Liver (tissue), 9 donors: Measurements from ENCODE around the gene PINLYP. TPM values are rescaled to one million over a fixed set of nuclear protein-coding genes. Genes with fewer than 3 reads are reported as not detected.

Experiments
- DNase-seq: peaks from one replicate; pipeline ENCODE4 v3.0.0-alpha.2; 2017; ENCODE audit warnings: low spot score
- H3K27ac ChIP-seq, 2 donors: one replicate each; pipeline ENCODE4 v1.7.0; 2013; ENCODE audit warnings: inconsistent platforms in 2 of 2, low read length in 2 of 2, control low read depth in 1 of 2, low read depth in 1 of 2, mild to moderate bottlenecking in 1 of 2
- H3K27me3 ChIP-seq, 4 donors: one replicate each; pipeline versions ENCODE4 v1.6.1 to v1.7.0; 2013; ENCODE audit warnings: low read length in 3 of 4, inconsistent platforms in 1 of 4, mild to moderate bottlenecking in 1 of 4, moderate library complexity in 1 of 4; ENCODE audit not compliant: control insufficient read depth in 4 of 4, insufficient read depth in 4 of 4
- H3K36me3 ChIP-seq, 4 donors: one replicate each; pipeline versions ENCODE4 v1.6.1 to v1.7.0; 2013; ENCODE audit warnings: low read length in 3 of 4, mild to moderate bottlenecking in 3 of 4, low read depth in 1 of 4, moderate library complexity in 1 of 4; ENCODE audit not compliant: control insufficient read depth in 4 of 4, insufficient read depth in 3 of 4
- H3K4me1 ChIP-seq, 4 donors: one replicate each; pipeline versions ENCODE4 v1.6.1 to v1.7.0; 2013; ENCODE audit warnings: low read length in 3 of 4, mild to moderate bottlenecking in 3 of 4, moderate library complexity in 1 of 4; ENCODE audit not compliant: control insufficient read depth in 4 of 4, insufficient read depth in 4 of 4
- H3K4me3 ChIP-seq, 3 donors: one replicate each; pipeline versions ENCODE4 v1.6.1 to v1.7.0; 2013; ENCODE audit warnings: low read length in 3 of 3, control low read depth in 1 of 3, low read depth in 1 of 3, mild to moderate bottlenecking in 1 of 3
- H3K9ac ChIP-seq, 2 donors: one replicate each; pipeline ENCODE4 v1.7.0; 2013; ENCODE audit warnings: low read length in 2 of 2, mild to moderate bottlenecking in 2 of 2, moderate library complexity in 2 of 2, control low read depth in 1 of 2, low read depth in 1 of 2
- H3K9me3 ChIP-seq, 4 donors: one replicate each; pipeline versions ENCODE4 v1.6.1 to v1.7.0; 2013; ENCODE audit warnings: low read length in 3 of 4; ENCODE audit not compliant: control insufficient read depth in 4 of 4
- ATF3 ChIP-seq: IDR thresholded peaks from 2 replicates; pipeline ENCODE4 v1.6.1; 2016; ENCODE audit warnings: antibody characterized with exemption
- CTCF ChIP-seq: fragments of 150-350 bp; IDR thresholded peaks from 2 replicates; pipeline ENCODE4 v1.5.1; 2017; ENCODE audit warnings: improper control_type of control experiment, low read depth, low read length; ENCODE audit not compliant: missing input control
- EGR1 ChIP-seq, 2 donors: IDR thresholded peaks; 2 replicates each; pipeline ENCODE4 v1.6.1; 2016 to 2018; ENCODE audit warnings: antibody characterized with exemption in 2 of 2, low read depth in 2 of 2
- FOXA1 ChIP-seq: IDR thresholded peaks from 2 replicates; pipeline ENCODE4 v1.6.1; 2016; ENCODE audit warnings: antibody characterized with exemption
- FOXA2 ChIP-seq: IDR thresholded peaks from 2 replicates; pipeline ENCODE4 v1.6.1; 2016; ENCODE audit warnings: antibody characterized with exemption
- GABPA ChIP-seq, 2 donors: IDR thresholded peaks in 1 of 2; conservative IDR thresholded peaks in 1 of 2; 2 replicates each; pipeline ENCODE4 v1.6.1; 2016; ENCODE audit warnings: antibody characterized with exemption in 2 of 2, mild to moderate bottlenecking in 1 of 2, moderate library complexity in 1 of 2
- HNF4A ChIP-seq, 2 donors: conservative IDR thresholded peaks; 2 replicates each; pipeline ENCODE4 v1.6.1; 2016; ENCODE audit warnings: antibody characterized with exemption in 2 of 2, mild to moderate bottlenecking in 2 of 2
- HNF4G ChIP-seq: IDR thresholded peaks from 2 replicates; pipeline ENCODE4 v1.6.1; 2016; ENCODE audit warnings: antibody characterized with exemption
- JUND ChIP-seq, 2 donors: IDR thresholded peaks; 2 replicates each; pipeline ENCODE4 v1.6.1; 2016; ENCODE audit warnings: antibody characterized with exemption in 2 of 2
- MAX ChIP-seq: IDR thresholded peaks from 2 replicates; pipeline ENCODE4 v1.6.1; 2016; ENCODE audit warnings: antibody characterized with exemption
- NR2F2 ChIP-seq: IDR thresholded peaks from 2 replicates; pipeline ENCODE4 v1.6.1; 2016; ENCODE audit warnings: antibody characterized with exemption
- RAD21 ChIP-seq, 2 donors: IDR thresholded peaks; 2 replicates each; pipeline ENCODE4 v1.6.1; 2016; ENCODE audit warnings: antibody characterized with exemption in 2 of 2, mild to moderate bottlenecking in 2 of 2
- REST ChIP-seq: IDR thresholded peaks from 2 replicates; pipeline ENCODE4 v1.6.1; 2016; ENCODE audit warnings: antibody characterized with exemption, mild to moderate bottlenecking
- RXRA ChIP-seq, 2 donors: IDR thresholded peaks; 2 replicates each; pipeline ENCODE4 v1.6.1; 2017 to 2018; ENCODE audit warnings: antibody characterized with exemption in 2 of 2, mild to moderate bottlenecking in 1 of 2
- SP1 ChIP-seq: IDR thresholded peaks from 2 replicates; pipeline ENCODE4 v1.6.1; 2018; ENCODE audit warnings: antibody characterized with exemption, mild to moderate bottlenecking
- ZBTB33 ChIP-seq: IDR thresholded peaks from 2 replicates; pipeline ENCODE4 v1.6.1; 2016; ENCODE audit warnings: antibody characterized with exemption
- WGBS: extraction: QIAGEN DNeasy Blood & Tissue Kit; methylation state at CpG from one replicate; pipeline ENCODE4 v1.1.7; 2013; 5-methylcytosine and 5-hydroxymethylcytosine counted together
- polyA plus RNA-seq, 2 donors: library from polyadenylated mRNA; stranded (reverse) in 1 of 2; unstranded in 1 of 2; fragments of 200-250 nt in 1 of 2; fragments of >200 nt in 1 of 2; fragmentation: Nextera tagmentation in 1 of 2; extraction: Ambion mirVana in 1 of 2; gene quantifications; one replicate each; pipeline versions ENCODE4 v1.2.1 to v1.2.3, GENCODE V29; 2013 to 2015
- total RNA-seq, 2 donors: library from RNA; depleted of rRNA; stranded (reverse); fragments of >200 nt; gene quantifications; one replicate each; pipeline ENCODE4 v1.2.3, GENCODE V29; 2014
- donor health status: healthy.
- donor health status: healthy.
- donor health status: healthy.
- donor health status: healthy.
- donor health status: healthy.

PINLYP gene
- total and polyA plus RNA-seq, 4 donors, result 0.42 to 4.3 (median 0.57) TPM

- Histone ChIP-seq H3K9me3 (no peaks in the 10 kb centered on the region), H3K27ac (no peak within 1 kb of the TSS), H3K27me3 (no peaks in the 10 kb centered on the region), H3K4me1 (no peaks in the 10 kb centered on the region), H3K9ac (no peak within 1 kb of the TSS), H3K4me3 (no peak within 1 kb of the TSS), H3K36me3 (peaks cover 0 to 13% (median 4%) of the 10 kb centered on the region in 4 donors)
- WGBS, result 95% methylated on average over 3 of the region's 3 CpGs
- DNase-seq, result no peak
- TF ChIP-seq CTCF, result no peak
- TF ChIP-seq JUND (IDR thresholded peaks at IDR 0.05), result no peak
- no peak for TF ChIP-seq MAX
- no peak for TF ChIP-seq NR2F2
- no peak for TF ChIP-seq ZBTB33
- no peak for TF ChIP-seq RAD21 (IDR thresholded peaks at IDR 0.05)
- TF ChIP-seq GABPA (IDR thresholded peaks at IDR 0.05 in 1 of 2, conservative IDR thresholded peaks at IDR 0.05 in 1 of 2), result no peak
- no peak for TF ChIP-seq EGR1 (IDR thresholded peaks at IDR 0.05; ENCODE audit: low read depth in 2 of 2)
- no peak for TF ChIP-seq FOXA2
- TF ChIP-seq ATF3, result no peak
- no peak for TF ChIP-seq REST
- TF ChIP-seq RXRA (IDR thresholded peaks at IDR 0.05), result no peak
- TF ChIP-seq SP1, result no peak
Observed at GRCh38 chr19:43611788-43612187, 36.2 kb downstream of the PINLYP start, which contains the start of gene SRRM5. TSS of gene SRRM5 (plus strand) at chr19:43612088. CDS start at chr19:43612122, 34 bp downstream.

- Histone ChIP-seq H3K4me1 (no peaks in the 10 kb centered on the region), H3K36me3 (peaks cover 0 to 13% (median 4%) of the 10 kb centered on the region in 4 donors), H3K27ac (no peak overlapping the region), H3K9ac (no peak overlapping the region), H3K27me3 (no peaks in the 10 kb centered on the region), H3K9me3 (no peaks in the 10 kb centered on the region), H3K4me3 (no peak overlapping the region)
- WGBS, result 98% methylated on average over 12 of the region's 12 CpGs
- DNase-seq, result no peak
- TF ChIP-seq EGR1 (IDR thresholded peaks at IDR 0.05; ENCODE audit: low read depth in 2 of 2), result no peak
- no peak for TF ChIP-seq NR2F2
- no peak for TF ChIP-seq RAD21 (IDR thresholded peaks at IDR 0.05)
- TF ChIP-seq GABPA (IDR thresholded peaks at IDR 0.05 in 1 of 2, conservative IDR thresholded peaks at IDR 0.05 in 1 of 2), result no peak
- TF ChIP-seq FOXA1, result no peak
- no peak for TF ChIP-seq MAX
- no peak for TF ChIP-seq ZBTB33
- TF ChIP-seq HNF4G, result no peak
- no peak for TF ChIP-seq CTCF
- TF ChIP-seq ATF3, result no peak
- no peak for TF ChIP-seq JUND (IDR thresholded peaks at IDR 0.05)
- TF ChIP-seq SP1, result no peak
- TF ChIP-seq HNF4A (conservative IDR thresholded peaks at IDR 0.05), result no peak
- TF ChIP-seq FOXA2, result no peak
Observed at GRCh38 chr19:43612374-43612773, 36.8 kb downstream of the PINLYP start.
